Caco-2 (cell line): ENCODE results near the gene PBX4. TPM values are rescaled to one million over a fixed set of nuclear protein-coding genes. Genes with fewer than 3 reads are reported as not detected.

Source experiments
- BruUV-seq: library from RNA; stranded (reverse); fragments of 400-500 nt; replicated peaks from 2 replicates; lab custom pipeline; 2021; lab: Mats Ljungman, UMichigan
- CTCF ChIA-PET: fragments of 300-600 bp; sonication (Branson Sonifier 250); formaldehyde crosslinking; loops from one replicate; lab custom pipeline; 2022; ENCODE audit warnings: antibody characterized with exemption; lab: Charles Lee
- POLR2A ChIA-PET: fragments of 300-600 bp; sonication (Branson Sonifier 250); formaldehyde crosslinking; loops from one replicate; lab custom pipeline; 2022; ENCODE audit warnings: antibody characterized with exemption; lab: Charles Lee
- DNase-seq, 2 experiments: peaks; one replicate each; pipeline versions ENCODE4 v3.0.0 to v3.0.0-alpha.2; 2020 to 2022
- H3K27me3 ChIP-seq: replicated peaks from 2 replicates; pipeline ENCODE4 v1.6.0; 2011; ENCODE audit warnings: low read length; ENCODE audit not compliant: control insufficient read depth, insufficient read depth
- H3K36me3 ChIP-seq: 2 replicates; pipeline ENCODE4 v1.5.1; 2011; ENCODE audit warnings: low read length; ENCODE audit not compliant: control insufficient read depth, insufficient read depth
- H3K4me1 ChIP-seq: fragments of 250-450 bp; sonication (Bioruptor Pico); 2 replicates; pipeline ENCODE4 v1.5.1; 2020; ENCODE audit warnings: mild to moderate bottlenecking
- H3K4me3 ChIP-seq: 2 replicates; pipeline ENCODE4 v1.5.1; 2011; ENCODE audit warnings: low read depth, mild to moderate bottlenecking, control low read depth, low read length
- H3K9me3 ChIP-seq: fragments of 250-450 bp; sonication (Bioruptor Pico); 2 replicates; pipeline ENCODE4 v1.5.1; 2020; ENCODE audit warnings: mild to moderate bottlenecking, moderate library complexity
- H3K27ac Mint-ChIP-seq: one replicate; pipeline ENCODE4 v1.8.0; 2022; ENCODE audit warnings: mixed read lengths; ENCODE audit not compliant: unreplicated experiment
- H3K27me3 Mint-ChIP-seq: one replicate; pipeline ENCODE4 v1.8.0; 2022; ENCODE audit warnings: mixed read lengths; ENCODE audit not compliant: insufficient read depth, unreplicated experiment
- H3K36me3 Mint-ChIP-seq: one replicate; pipeline ENCODE4 v1.8.0; 2022; ENCODE audit warnings: mild to moderate bottlenecking, mixed read lengths; ENCODE audit not compliant: insufficient read depth, unreplicated experiment
- H3K4me1 Mint-ChIP-seq: one replicate; pipeline ENCODE4 v1.8.0; 2022; ENCODE audit warnings: low read depth, mixed read lengths; ENCODE audit not compliant: unreplicated experiment
- H3K4me3 Mint-ChIP-seq: one replicate; pipeline ENCODE4 v1.8.0; 2022; ENCODE audit warnings: mild to moderate bottlenecking, moderate library complexity, mixed read lengths; ENCODE audit not compliant: unreplicated experiment
- H3K9me3 Mint-ChIP-seq: one replicate; pipeline ENCODE4 v1.8.0; 2022; ENCODE audit warnings: mixed read lengths; ENCODE audit not compliant: unreplicated experiment
- CTCF ChIP-seq, 2 experiments: fragments of 200-600 bp in 1 of 2; IDR thresholded peaks; 1 replicate in 1 of 2; 2 replicates in 1 of 2; pipeline versions ENCODE4 v1.5.1 to v1.8.0; 2011 to 2022; ENCODE audit warnings: antibody characterized with exemption in 1 of 2, control low read depth in 1 of 2, inconsistent platforms in 1 of 2, low read depth in 1 of 2, low read length in 1 of 2, mild to moderate bottlenecking in 1 of 2, moderate library complexity in 1 of 2; ENCODE audit not compliant: insufficient read depth in 1 of 2, severe bottlenecking in 1 of 2, unreplicated experiment in 1 of 2
- intact Hi-C: fragments of 100-400 bp; cut with micrococcal nuclease; formaldehyde crosslinking; loops from one replicate; pipeline ENCODE4 v1.10.0; 2022; ENCODE audit not compliant: unreplicated experiment
- total RNA-seq: library from RNA; stranded (reverse); gene quantifications from 2 replicates; pipeline ENCODE4 v1.2.3, GENCODE V29; 2022

PBX4 gene
- total RNA-seq, 1 experiment from 2014 or later, result 3.5 TPM

- POLR2A ChIA-PET, result no interaction called here
- Histone ChIP-seq H3K4me1 (0 out of 2 replicates have a peak, but pooled peaks cover 3% of the 10 kb centered on the region), H3K9me3 (no peaks in the 10 kb centered on the region), H3K36me3 (no peaks in the 10 kb centered on the region; the same call in 1 of the 2 replicates), H3K4me3 (no peak overlapping the region), H3K27me3 (no peaks in the 10 kb centered on the region)
- CTCF ChIA-PET, result interaction anchor here (0.7 kb wide), 1 partner anchor 13 kb away, joined by 3 read pairs; no protein-coding TSS in a partner anchor
- Mint-ChIP-seq H3K9me3 (no peaks in the 10 kb centered on the region), H3K4me3 (no peak overlapping the region), H3K4me1 (peaks cover 5% of the 10 kb centered on the region), H3K27me3 (no peaks in the 10 kb centered on the region), H3K36me3 (peaks cover 39% of the 10 kb centered on the region), H3K27ac (no peak overlapping the region)
- no peak for DNase-seq
- BruUV-seq, result no TSS peak
- intact Hi-C loops, result no loop called here
- no peak for TF ChIP-seq CTCF (IDR thresholded peaks at IDR 0.05; ENCODE audit: insufficient read depth in 1 of 2, low read depth in 1 of 2, low read length in 1 of 2, severe bottlenecking in 1 of 2, unreplicated experiment in 1 of 2)
Measured at GRCh38 chr19:19637523-19638251, 19.2 kb upstream of the PBX4 start.

- H3K27me3 ChIP-seq, result no peaks in the 10 kb centered on the region
- no peak for DNase-seq
- POLR2A ChIA-PET, result no interaction called here
- H3K4me1 ChIP-seq, result no peaks in the 10 kb centered on the region
- Mint-ChIP-seq H3K36me3 (peaks cover 34% of the 10 kb centered on the region), H3K9me3 (no peaks in the 10 kb centered on the region), H3K4me3 (no peak overlapping the region), H3K4me1 (peaks cover under 1% of the 10 kb centered on the region), H3K27me3 (no peaks in the 10 kb centered on the region), H3K27ac (no peak overlapping the region)
- intact Hi-C loops, result no loop called here
- BruUV-seq, result no TSS peak
- no peaks in the 10 kb centered on the region for H3K9me3 ChIP-seq
- H3K36me3 ChIP-seq, result no peaks in the 10 kb centered on the region; the same call in 1 of the 2 replicates
- H3K4me3 ChIP-seq, result no peak overlapping the region
- TF ChIP-seq CTCF (IDR thresholded peaks at IDR 0.05; ENCODE audit: insufficient read depth in 1 of 2, low read depth in 1 of 2, low read length in 1 of 2, severe bottlenecking in 1 of 2, unreplicated experiment in 1 of 2), result no peak
- CTCF ChIA-PET, result no interaction called here
Measured at GRCh38 chr19:19637186-19637522, 18.7 kb upstream of the PBX4 start.

- ChIA-PET POLR2A (no interaction called here), CTCF (no interaction called here)
- no peaks in the 10 kb centered on the region; the same call in 1 of the 2 replicates for H3K36me3 ChIP-seq
- H3K4me1 ChIP-seq, result no peaks in the 10 kb centered on the region
- Mint-ChIP-seq H3K27ac (no peak overlapping the region), H3K4me3 (no peak overlapping the region), H3K4me1 (no peaks in the 10 kb centered on the region), H3K9me3 (no peaks in the 10 kb centered on the region), H3K27me3 (no peaks in the 10 kb centered on the region), H3K36me3 (peaks cover 34% of the 10 kb centered on the region)
- H3K9me3 ChIP-seq, result no peaks in the 10 kb centered on the region
- intact Hi-C loops, result no loop called here
- DNase-seq, result no peak
- H3K4me3 ChIP-seq, result no peak overlapping the region
- BruUV-seq, result no TSS peak
- TF ChIP-seq CTCF (IDR thresholded peaks at IDR 0.05; ENCODE audit: insufficient read depth in 1 of 2, low read depth in 1 of 2, low read length in 1 of 2, severe bottlenecking in 1 of 2, unreplicated experiment in 1 of 2), result no peak
- H3K27me3 ChIP-seq, result no peaks in the 10 kb centered on the region
Measured at GRCh38 chr19:19636573-19637185, 18.2 kb upstream of the PBX4 start.
